Kidney (tissue), 14 donors: ENCODE data around the gene MYO16. TPM values are rescaled to one million over a fixed set of nuclear protein-coding genes. Genes with fewer than 3 reads are reported as not detected.

Experiments used
- DNase-seq, 5 donors: peaks; one replicate each; pipeline ENCODE4 v3.0.0-alpha.2; 2013 to 2020
- FAIRE-seq: peaks from 2 replicates; lab custom pipeline; 2012; peaks lifted over from hg19 to GRCh38; lab: Jason Lieb, UNC
- H3K27ac ChIP-seq, 2 donors: one replicate each; pipeline ENCODE4 v1.7.0; 2013; ENCODE audit warnings: low read depth in 2 of 2, low read length in 2 of 2, inconsistent platforms in 1 of 2
- H3K27me3 ChIP-seq: one replicate; pipeline ENCODE4 v1.7.1; 2013; ENCODE audit warnings: low read length, inconsistent platforms; ENCODE audit not compliant: control insufficient read depth, insufficient read depth
- H3K36me3 ChIP-seq, 3 donors: one replicate each; pipeline versions ENCODE4 v1.7.0 to v1.7.1; 2013; ENCODE audit warnings: low read length in 3 of 3, control low read depth in 1 of 3, inconsistent platforms in 1 of 3; ENCODE audit not compliant: insufficient read depth in 3 of 3, control insufficient read depth in 2 of 3
- H3K4me1 ChIP-seq, 3 donors: one replicate each; pipeline versions ENCODE4 v1.7.0 to v1.7.1; 2013; ENCODE audit warnings: low read length in 3 of 3, inconsistent platforms in 1 of 3, low read depth in 1 of 3; ENCODE audit not compliant: control insufficient read depth in 2 of 3, insufficient read depth in 2 of 3
- H3K4me3 ChIP-seq, 3 donors: one replicate each; pipeline versions ENCODE4 v1.7.0 to v1.8.1; 2013; ENCODE audit warnings: low read length in 3 of 3, control low read depth in 1 of 3, inconsistent platforms in 1 of 3
- H3K9ac ChIP-seq, 3 donors: one replicate each; pipeline versions ENCODE4 v1.7.0 to v1.7.1; 2013; ENCODE audit warnings: low read length in 3 of 3, control low read depth in 1 of 3, inconsistent platforms in 1 of 3
- H3K9me3 ChIP-seq, 3 donors: one replicate each; pipeline versions ENCODE4 v1.7.0 to v1.7.1; 2013; ENCODE audit warnings: low read length in 3 of 3, control low read depth in 1 of 3, inconsistent platforms in 1 of 3; ENCODE audit not compliant: control insufficient read depth in 2 of 3, insufficient read depth in 1 of 3
- CTCF ChIP-seq: IDR thresholded peaks from 3 replicates; pipeline ENCODE4 v1.5.1; 2012; ENCODE audit warnings: mild to moderate bottlenecking, moderate library complexity, borderline replicate concordance; ENCODE audit not compliant: insufficient read depth; ENCODE audit errors: extremely low read depth
- intact Hi-C: fragments of 100-400 bp; cut with DNase I; formaldehyde crosslinking; loops from one replicate; pipeline ENCODE4 v1.11.1; 2022
- polyA plus RNA-seq: library from polyadenylated mRNA; stranded (reverse); fragments of 350-450 nt; fragmentation: Illumina TruSeq; extraction: RNeasy Lipid Tissue Mini Kit (QIAGEN cat#74804); gene quantifications from one replicate; pipeline ENCODE4 v1.2.3, GENCODE V29; 2014; ENCODE audit warnings: low read depth, low replicate concordance; ENCODE audit not compliant: insufficient read depth
- total RNA-seq: library from RNA; stranded (reverse); fragmentation: NEBNext Ultra II Directional; extraction: Animal tissue kit (Norgen Biotek cat#: 25700); gene quantifications from one replicate; pipeline ENCODE4 v1.2.1, GENCODE V29; 2021
- donor health status: control.
- donor health status: control.
- donor health status: control.
- donor health status: control.
- donor health status: control.
- donor health status: DM: yes; HTN: yes; CAD: no.
- donor health status: Normal renal cell carcinoma (clear cell type).

The MYO16 gene
- total and polyA plus RNA-seq, 2 donors from 2014 or later: 0.22 to 0.43 TPM

- TF ChIP-seq CTCF: no peak
- H3K27ac ChIP-seq: no peak overlapping the region
- H3K4me1 ChIP-seq: no peaks in the 10 kb centered on the region
- no peaks in the 10 kb centered on the region for H3K9me3 ChIP-seq
- H3K4me3 ChIP-seq: no peak overlapping the region
- DNase-seq (no peak), FAIRE-seq (no peak)
- intact Hi-C loops: no loop called here
- no peaks in the 10 kb centered on the region for H3K27me3 ChIP-seq
- no peak overlapping the region for H3K9ac ChIP-seq
- no peaks in the 10 kb centered on the region for H3K36me3 ChIP-seq
Observed at GRCh38 chr13:109206616-109207015, 577.2 kb downstream of the MYO16 start.

- TF ChIP-seq CTCF: no peak
- Histone ChIP-seq H3K27me3 (no peaks in the 10 kb centered on the region), H3K9me3 (no peaks in the 10 kb centered on the region), H3K4me3 (no peak overlapping the region), H3K4me1 (no peaks in the 10 kb centered on the region), H3K36me3 (no peaks in the 10 kb centered on the region), H3K9ac (no peak overlapping the region), H3K27ac (no peak overlapping the region)
- FAIRE-seq (no peak), DNase-seq (no peak)
- intact Hi-C loops: no loop called here
Observed at GRCh38 chr13:109207622-109208021, 578.2 kb downstream of the MYO16 start.

GRCh38 chr13:109208522-109208921, 579.1 kb downstream of the MYO16 start:
- intact Hi-C loops: no loop called here
- TF ChIP-seq CTCF: no peak
- Histone ChIP-seq H3K4me3 (no peak overlapping the region), H3K27ac (no peak overlapping the region), H3K36me3 (no peaks in the 10 kb centered on the region), H3K9ac (no peak overlapping the region), H3K27me3 (no peaks in the 10 kb centered on the region), H3K4me1 (no peaks in the 10 kb centered on the region), H3K9me3 (no peaks in the 10 kb centered on the region)
- FAIRE-seq (no peak), DNase-seq (no peak)

DNA sequence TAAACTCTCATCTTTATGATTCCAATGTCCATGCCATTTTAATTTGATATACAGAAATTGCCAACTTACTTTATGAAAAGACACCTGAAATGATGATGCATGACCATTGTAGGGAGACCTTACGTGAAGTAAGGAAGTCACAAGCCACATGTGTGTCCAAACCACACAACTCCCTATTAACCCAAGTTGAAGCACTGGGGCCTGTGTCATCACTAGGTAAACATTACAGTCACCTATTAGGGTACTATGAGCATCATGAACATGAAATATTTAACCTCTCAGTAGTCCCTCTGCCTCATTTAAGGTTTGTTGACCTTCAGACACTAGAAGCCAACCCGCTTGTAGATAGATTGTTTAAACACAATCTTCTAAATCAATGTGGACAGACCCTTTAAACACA, 580.1 kb downstream of the MYO16 start:
- H3K9ac ChIP-seq: no peak overlapping the region
- DNase-seq (no peak), FAIRE-seq (no peak)
- H3K9me3 ChIP-seq: no peaks in the 10 kb centered on the region
- H3K4me1 ChIP-seq: no peaks in the 10 kb centered on the region
- no peak for TF ChIP-seq CTCF
- no peaks in the 10 kb centered on the region for H3K27me3 ChIP-seq
- no peak overlapping the region for H3K4me3 ChIP-seq
- intact Hi-C loops: no loop called here
- H3K27ac ChIP-seq: no peak overlapping the region
- no peaks in the 10 kb centered on the region for H3K36me3 ChIP-seq
